Stimulated activated CD4-positive, alpha-beta T cell treated with anti-CD3 and anti-CD28 coated beads, TNF-alpha, amount 100 ng/mL, for 1 hour (primary cell): ENCODE measurements around the gene IGLL1.
"Not testable (repeated sequence)": the region's sequence is repeated elsewhere in the genome, so short reads cannot be mapped to it uniquely, and the experiment has no call there.

Experiments used
- DNase-seq, 3 donors: peaks; one replicate each; pipeline ENCODE4 v3.0.0-alpha.2; 2020; ENCODE audit warnings: low read depth in 3 of 3, low spot score in 1 of 3

Gene IGLL1

DNA sequence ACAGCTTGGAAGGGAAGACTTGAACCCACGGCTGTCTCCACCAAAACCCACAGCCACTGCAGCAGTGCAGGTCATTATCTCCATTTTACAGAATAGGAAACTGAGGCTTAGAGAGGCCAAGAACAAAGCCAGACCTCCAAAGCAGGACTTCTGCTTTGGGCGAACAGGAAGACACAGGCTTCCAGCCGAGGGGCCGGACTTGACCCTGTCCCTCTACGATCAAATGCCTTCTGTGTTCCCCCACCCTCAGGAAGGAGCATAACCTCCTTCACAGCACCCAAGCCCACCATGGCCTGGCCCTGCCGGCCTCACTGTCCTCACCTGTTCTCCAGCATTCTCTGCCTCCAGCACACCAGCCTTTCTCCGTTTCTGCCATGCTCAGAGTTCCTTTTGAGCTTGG, 15.8 kb downstream of the IGLL1 start:
- no peak for DNase-seq

DNA sequence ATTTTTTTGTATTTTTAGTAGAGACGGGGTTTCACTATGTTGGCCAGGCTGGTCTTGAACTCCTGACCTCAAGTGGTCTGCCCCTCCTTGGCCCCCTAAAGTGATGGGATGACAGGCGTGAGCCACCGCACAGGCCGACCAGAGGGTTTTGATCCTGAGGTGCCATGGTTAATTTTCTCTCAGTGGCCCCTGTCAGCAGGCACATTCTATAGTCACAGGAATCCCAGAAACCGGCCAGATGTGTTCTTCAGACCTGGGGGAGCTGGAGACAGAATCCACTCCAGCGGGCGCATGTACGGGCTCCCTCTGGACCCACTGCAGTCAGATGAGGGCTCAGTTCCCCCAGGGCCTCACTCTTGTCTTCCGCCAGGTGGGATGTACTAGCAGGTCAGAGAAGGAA, 17.0 kb downstream of the IGLL1 start:
- no peak for DNase-seq

DNA sequence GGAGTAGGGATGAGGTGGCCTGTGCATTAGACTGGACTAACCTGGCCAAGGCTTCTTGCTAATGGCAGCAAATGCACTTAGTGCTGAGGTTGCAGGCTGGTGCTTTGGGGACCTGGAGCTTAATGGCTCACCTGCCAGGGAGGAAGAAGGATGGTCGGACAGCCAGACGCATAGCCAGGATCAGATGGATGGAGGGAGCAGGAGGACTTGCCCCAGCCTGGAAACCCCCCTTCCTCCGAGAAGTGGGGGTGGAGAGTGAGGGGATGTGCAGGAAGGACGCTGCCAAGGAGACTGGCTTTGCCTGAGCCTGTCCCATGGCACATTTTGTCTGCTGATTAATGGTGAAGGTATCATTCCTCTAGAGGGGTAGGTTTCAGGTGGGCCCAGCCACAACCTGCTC, 17.9 kb downstream of the IGLL1 start:
- no peak for DNase-seq

DNA sequence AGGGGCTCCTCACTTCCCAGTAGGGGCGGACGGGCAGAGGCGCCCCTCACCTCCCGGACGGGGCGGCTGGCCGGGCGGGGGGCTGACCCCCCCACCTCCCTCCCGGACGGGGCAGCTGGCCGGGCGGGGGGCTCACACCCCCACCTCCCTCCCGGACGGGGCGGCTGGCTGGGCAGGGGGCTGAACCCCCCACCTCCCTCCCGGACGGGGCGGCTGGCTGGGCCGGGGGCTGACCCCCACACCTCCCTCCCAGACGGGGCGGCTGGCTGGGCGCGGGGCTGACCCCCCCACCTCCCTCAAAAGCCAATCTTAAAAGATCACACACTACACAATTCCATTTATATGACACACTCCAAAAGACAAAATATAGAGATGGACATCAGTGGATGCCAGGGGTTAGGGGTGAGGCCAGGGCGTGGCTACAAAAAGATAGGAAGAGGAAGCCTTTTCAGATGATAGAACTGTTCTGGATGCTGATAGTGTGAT, 19.0 kb downstream of the IGLL1 start:
- not testable (repeated sequence) for DNase-seq

DNA sequence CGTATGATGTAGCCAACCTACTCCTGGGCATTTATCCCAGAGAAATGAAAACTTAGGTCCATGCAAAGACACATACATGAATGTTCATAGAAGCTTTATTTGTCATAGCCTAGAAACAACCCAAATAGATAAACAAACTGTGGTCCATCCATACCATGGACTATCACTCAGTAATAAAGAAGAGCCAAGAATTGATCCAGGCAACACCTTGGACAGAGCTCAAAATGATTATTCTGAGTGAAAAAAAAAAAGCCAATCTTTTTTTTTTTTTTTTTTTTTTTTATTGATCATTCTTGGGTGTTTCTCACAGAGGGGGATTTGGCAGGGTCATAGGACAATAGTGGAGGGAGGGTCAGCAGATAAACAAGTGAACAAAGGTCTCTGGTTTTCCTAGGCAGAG, 19.9 kb downstream of the IGLL1 start:
- not testable (repeated sequence) for DNase-seq

DNA sequence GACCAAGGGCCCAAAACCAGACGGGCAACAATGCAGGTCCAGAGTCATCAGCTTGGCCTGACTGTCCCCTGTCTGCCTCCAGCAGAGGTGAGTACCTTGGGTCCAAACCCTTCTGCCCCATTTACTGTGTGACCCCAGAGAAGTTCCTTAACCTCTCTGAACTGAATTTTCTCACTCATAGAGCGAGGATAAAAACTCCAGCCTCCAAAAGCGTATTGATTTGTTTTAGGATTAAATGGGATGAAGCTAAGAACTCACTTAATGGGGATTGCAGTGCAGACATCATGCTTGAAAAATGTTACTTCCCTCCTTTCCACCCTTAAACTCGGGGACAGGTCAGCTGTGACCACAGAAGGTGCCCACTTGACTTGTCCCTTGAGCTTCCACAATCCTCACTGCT, 22.6 kb downstream of the IGLL1 start:
- DNase-seq, result no peak

DNA sequence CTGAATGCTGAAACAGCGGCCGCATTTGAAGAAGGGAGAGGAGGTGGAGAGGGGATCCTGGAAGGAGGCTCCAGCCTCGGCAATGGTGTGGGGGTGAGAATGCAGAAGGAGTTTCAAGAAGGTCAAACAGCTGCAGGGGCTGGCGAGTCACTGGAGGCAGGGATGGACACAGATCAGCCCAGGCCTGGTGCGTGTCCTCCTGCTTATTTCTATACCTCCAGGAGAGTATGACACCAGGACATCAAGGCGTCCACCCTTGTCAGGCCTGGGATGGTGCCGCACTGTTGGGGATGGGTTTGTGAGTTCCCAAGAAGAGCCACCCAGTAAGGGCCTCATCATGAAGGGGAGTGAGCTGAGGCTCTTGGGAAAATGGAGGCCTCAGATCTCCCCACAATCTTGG, 23.1 kb downstream of the IGLL1 start:
- DNase-seq, result no peak

DNA sequence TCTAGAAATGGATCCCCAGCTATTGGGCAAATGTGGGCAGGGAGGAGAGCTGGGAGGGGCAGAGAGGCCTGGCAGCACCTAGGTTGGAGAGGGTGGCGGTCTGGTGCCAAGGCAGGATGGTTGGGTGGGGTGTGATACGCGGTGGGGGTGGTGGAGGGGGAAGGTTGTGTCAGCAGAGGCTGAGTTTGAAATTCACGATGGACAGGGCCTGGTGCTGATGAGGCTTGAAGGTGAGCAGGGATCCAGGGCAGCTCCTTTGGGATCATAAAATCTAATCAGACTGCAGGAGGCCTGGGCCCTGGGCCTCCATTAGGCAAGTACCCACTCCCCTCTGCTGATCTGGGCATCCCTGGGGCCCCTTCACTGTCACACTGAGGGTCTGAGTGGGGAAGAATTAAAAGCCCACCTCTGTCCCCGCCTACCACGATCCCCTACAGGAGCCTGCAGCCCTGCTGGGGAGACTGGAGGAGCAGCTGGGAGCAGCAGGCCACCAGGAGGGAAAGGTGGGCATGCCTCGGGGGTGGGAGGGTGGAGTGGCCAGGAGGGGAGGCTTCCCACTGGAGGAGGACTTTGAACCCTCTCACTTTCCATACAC, 24.0 kb downstream of the IGLL1 start:
- no peak for DNase-seq

DNA sequence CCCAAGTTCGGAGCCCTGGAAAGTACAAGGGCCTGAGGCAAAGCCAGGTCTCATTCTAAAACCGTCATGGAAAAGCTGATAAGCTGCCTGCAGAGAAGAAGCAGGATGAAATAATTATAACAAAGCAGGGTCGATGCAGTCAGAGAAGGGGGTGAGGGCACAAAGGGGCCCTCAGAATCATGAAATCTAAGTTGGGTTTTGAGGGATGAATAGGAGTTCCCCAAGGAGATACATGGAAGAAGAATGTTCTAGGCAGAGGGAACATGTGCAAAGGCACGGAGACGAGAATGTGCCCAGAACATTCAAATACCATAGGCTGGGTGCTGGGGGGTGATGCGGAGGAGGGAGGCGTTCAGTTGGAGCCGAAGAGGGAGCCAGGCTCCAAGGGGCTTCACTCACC, 25.0 kb downstream of the IGLL1 start:
- DNase-seq, result no peak

DNA sequence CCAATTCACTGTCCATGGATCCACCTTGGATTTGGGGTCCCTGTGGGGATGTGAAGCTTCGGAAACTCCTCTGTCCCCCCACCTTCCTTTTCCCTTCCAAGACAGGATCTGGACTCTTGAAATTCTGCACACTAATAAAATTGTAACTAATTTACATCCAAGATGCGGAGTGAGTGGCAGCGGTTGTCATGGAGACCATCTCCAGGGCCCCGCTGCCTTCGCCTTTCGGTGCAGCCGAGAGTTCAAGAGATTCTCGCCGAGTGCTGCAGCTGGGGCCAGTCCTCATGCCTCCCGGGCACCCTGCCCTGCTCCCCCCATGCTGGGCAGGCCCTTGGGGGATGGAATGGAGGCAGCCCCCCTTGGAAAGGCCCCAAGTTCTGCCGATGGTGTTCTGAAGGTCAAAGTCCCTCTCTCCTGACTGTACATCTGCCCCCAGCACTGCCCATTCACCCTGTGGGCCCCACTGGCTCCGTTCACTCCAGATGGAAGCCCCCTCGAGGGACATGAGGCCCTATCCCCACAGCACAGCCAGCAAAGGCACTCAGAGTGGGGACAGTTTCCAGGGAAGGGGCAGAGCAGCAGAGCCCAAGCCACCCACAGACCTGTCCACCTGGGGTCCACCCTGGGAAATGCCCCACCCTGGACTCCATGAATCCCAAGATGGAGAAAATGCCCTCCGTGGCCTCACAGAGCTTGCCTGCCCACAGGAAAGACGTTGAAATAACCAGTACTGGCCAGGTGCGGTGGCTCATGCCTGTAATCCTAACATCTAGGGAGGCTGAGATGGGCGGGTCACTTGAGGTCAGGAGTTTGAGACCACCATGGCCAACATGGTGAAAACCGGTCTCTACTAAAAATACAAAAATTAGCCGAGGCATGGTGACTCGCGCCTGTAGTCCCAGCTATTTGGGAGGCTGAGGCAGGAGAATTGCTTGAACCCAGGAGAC, 25.9 kb downstream of the IGLL1 start:
- no peak for DNase-seq

DNA sequence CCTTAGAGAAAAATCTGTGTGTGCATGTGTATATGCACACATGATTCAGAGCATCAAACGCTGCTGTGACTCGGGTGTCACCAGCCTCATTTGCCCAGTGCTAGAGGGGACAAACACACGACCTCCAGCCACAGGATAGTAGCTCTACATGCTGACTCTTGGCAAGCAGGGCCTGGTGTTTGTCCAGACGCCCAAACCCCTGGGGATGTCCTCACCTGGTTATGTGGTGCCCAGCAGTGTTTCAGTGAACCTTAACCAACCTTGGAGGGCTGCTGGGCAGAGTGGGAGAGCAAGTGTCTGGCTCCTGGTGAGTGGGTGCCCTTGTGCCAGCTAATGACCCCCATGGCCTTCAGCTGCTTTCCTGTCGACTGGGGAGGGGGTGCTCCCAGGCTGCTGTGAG, 26.7 kb downstream of the IGLL1 start:
- no peak for DNase-seq

DNA sequence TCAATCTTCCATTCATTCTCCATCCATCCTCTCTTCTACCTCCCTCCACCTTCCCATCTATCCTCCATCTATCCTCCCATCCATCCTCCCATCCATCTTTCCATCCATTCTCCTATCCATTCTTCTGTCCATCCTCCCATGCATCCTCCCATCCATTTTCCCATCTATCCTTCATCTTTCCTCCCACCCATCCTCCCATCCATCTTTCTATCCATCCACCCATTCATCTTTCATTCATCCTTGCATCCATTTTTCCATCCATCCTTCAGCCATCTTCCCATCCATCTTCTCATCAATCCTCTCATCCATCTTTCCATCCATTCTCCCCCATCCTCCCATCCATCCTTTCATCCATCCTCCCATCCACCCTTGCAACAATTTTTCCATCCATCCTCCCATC, 27.5 kb downstream of the IGLL1 start:
- DNase-seq, result no peak

DNA sequence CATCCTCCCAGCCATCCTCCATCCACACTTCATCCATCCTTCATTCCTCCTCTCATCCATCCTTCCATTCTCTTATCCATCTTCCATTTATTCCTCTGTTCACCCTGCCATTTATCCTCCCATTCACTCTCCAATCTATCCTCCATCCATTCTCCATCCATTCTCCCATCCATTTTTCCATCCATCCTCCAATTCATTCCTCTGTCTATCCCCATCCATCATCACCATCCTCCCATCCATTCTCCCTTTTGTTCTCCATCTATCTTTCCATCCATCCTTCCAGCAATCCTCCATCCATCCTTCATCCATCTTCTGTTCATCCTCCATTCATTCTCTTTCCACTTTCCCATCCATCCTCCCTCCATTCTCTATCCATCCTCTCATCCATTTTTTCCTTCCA, 28.7 kb downstream of the IGLL1 start:
- DNase-seq, result no peak

DNA sequence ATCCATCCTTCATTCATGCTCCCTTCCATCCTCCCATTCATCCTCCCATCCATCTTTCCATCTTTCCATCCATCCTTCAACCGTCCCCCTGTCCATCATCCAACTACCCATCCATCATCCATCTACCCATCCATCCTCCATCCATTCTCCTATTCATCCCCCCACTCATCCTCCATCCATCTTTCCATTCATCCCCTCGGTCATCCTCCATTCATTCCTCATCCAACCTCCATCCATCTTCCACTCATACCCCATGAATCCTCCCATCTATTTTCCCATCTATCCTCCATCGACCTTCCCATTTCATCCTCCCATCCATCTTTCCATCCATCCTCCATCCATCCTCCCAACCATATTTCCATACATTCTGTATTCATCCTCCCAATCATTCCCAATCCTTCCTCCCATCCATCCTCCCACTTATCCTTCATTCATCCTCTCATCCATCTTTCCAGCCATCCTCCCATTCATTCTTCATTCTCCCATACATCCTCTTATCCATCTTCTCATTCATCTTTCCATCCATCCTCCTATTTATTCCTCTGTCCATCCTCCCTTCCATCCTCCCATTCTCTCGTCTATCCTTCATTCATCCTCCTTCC, 29.9 kb downstream of the IGLL1 start:
- no peak for DNase-seq

DNA sequence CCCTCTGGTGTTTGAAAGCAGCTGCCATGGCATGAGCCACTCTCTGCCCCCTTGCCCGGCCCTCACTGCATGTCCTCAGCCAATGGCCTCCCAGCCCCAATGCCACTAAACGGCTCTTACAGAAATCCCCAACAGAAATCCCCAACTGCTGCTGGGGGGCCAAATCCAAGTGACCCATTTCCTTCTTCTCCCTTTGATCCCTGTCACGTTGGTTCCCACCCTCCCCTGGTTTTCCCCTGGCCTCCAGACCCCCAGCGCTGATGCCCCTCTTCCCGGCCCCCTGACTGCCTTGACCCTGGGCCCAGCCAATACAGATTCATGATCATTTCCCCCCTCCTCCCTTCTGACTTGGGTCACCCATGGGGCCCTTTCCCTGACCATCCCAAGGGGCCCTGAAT, 30.9 kb downstream of the IGLL1 start:
- DNase-seq, result no peak

DNA sequence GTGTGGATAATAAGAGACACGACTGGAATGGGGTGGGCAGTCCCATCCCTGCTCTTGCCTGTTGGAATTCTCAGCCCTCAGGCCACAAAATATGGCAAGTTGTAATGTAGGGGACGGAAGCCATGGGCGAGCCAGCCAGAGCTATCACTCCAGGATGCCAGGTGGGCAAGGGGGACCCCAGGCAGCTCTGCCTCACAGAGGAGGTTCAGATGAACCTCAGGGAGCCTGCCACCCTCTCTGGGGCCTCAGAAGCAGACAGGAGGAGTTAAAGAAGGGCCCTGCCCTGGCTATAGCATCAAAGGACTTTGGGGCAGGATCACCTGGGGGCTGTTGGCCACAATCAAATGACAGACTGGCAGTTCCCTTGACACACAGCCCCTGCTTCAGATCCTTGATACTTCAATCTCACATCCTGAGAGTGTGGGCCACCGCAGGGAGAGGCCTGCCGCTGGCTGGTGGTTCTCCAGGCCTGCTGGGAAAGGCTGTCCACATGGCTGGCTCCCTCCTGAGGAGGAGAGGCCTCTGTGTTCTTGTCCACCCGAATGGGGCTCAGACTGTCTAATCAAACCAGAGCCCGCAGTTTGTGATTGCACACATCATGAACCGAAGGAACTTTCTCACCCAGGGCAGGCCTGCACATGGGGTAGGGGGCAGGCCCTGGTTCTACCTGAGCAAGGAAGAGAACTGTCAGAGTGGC, 31.4 kb downstream of the IGLL1 start:
- DNase-seq, result no peak

DNA sequence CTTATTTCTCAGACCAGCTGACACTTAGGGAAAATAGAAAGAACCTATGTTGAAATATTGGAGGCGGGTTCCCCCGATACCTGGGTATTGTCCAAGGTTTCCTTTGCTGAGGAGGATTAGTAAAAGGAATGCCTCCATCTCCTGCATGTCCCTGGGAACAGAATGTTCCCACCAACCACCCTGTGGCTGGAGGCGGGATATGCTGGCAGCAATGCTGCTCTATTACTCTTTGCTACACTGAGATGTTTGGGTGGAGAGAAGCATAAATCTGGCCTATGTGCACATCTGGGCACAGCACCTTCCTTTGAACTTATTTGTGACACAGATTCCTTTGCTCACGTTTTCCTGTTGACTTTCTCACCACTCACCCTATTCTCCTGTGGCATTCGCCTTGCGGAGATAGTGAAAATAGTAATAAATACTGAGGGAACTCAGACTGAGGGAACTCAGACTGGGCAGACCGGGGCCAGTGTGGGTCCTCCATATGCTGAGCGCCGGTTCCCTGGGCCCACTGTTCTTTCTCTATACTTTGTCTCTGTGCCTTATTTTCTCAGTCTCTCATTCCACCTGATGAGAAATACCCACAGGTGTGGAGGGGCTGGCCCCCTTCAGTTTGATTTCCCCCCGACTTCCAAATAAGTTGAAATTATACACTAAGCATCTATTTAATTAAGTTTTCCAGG, 32.1 kb downstream of the IGLL1 start:
- no peak for DNase-seq

DNA sequence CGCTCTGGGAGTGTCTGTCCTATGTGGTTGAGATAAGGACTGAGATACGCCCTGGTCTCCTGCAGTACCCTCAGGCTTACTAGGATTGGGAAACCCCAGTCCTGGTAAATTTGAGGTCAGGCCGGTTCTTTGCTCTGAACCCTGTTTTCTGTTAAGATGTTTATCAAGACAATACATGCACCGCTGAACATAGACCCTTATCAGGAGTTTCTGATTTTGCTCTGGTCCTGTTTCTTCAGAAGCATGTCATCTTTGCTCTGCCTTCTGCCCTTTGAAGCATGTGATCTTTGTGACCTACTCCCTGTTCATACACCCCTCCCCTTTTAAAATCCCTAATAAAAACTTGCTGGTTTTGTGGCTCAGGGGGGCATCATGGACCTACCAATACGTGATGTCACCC, 32.7 kb downstream of the IGLL1 start:
- DNase-seq, result not testable (repeated sequence)

DNA sequence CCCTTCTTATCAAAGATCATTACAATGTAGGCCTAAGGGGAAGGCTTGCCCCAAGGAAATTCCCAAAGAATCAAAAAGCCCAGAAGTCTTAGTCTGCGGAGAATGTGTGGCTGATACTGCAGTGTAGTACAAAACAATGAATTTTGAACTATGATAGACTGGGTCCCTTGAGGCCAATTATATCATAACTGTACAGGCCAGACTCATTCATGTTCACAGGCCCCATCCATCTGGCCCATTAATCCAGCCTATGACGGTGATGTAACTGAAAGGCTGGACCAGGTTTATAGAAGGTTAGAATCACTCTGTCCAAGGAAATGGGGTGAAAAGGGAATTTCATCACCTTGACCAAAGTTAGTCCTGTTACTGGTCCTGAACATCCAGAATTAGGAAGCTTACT, 35.2 kb downstream of the IGLL1 start:
- no peak for DNase-seq

DNA sequence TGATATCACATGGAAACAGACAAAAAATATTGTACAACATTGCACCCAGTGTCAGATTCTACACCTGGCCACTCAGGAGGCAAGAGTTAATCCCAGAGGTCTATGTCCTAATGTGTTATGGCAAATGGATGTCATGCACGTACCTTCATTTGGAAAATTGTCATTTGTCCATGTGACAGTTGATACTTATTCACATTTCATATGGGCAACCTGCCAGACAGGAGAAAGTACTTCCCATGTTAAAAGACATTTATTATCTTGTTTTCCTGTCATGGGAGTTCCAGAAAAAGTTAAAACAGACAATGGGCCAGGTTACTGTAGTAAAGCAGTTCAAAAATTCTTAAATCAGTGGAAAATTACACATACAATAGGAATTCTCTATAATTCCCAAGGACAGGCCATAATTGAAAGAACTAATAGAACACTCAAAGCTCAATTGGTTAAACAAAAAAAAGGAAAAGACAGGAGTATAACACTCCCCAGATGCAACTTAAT, 36.5 kb downstream of the IGLL1 start:
- not testable (repeated sequence) for DNase-seq

DNA sequence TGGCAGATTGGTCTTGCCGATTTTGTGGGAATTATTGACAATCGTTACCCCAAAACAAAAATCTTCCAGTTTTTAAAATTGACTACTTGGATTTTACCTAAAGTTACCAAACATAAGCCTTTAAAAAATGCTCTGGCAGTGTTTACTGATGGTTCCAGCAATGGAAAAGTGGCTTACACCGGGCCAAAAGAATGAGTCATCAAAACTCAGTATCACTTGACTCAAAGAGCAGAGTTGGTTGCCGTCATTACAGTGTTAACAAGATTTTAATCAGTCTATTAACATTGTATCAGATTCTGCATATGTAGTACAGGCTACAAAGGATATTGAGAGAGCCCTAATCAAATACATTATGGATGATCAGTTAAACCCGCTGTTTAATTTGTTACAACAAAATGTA, 37.2 kb downstream of the IGLL1 start:
- DNase-seq, result no peak
